ENCODE measurements around the gene NIBAN1. TPM values are rescaled to one million over a fixed set of nuclear protein-coding genes. Genes with fewer than 3 reads are reported as not detected.

Gene NIBAN1
- total RNA-seq, 1 donor from 2014 or later: 11.0 TPM

DNA sequence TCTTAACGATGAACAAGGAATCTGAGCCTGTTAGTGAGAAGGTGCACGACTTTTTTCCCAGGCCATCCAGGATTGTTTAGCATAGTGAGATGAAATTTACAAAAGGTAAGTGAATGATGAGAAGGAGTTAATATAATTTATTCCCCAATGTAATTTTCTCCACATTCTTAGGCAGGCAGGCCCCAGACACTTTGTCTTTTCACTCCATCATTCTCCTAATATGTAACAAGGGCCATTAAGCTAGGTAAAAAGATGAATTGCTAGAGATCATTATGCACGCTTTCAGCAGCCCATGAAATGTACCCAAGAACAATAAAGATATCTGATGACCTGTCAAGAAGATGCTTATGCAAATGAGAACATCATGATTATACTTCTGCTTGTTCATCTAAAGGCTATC, 24.1 kb downstream of the NIBAN1 start:
- H3K4me1 Mint-ChIP-seq (ENCODE audit: low read depth): peaks cover 14% of the 10 kb centered on the region
- DNase-seq (ENCODE audit: low spot score, unreplicated experiment): no peak
- H3K9me3 Mint-ChIP-seq (ENCODE audit: low read depth): no peaks in the 10 kb centered on the region
- TF ChIP-seq, protein P1, sequence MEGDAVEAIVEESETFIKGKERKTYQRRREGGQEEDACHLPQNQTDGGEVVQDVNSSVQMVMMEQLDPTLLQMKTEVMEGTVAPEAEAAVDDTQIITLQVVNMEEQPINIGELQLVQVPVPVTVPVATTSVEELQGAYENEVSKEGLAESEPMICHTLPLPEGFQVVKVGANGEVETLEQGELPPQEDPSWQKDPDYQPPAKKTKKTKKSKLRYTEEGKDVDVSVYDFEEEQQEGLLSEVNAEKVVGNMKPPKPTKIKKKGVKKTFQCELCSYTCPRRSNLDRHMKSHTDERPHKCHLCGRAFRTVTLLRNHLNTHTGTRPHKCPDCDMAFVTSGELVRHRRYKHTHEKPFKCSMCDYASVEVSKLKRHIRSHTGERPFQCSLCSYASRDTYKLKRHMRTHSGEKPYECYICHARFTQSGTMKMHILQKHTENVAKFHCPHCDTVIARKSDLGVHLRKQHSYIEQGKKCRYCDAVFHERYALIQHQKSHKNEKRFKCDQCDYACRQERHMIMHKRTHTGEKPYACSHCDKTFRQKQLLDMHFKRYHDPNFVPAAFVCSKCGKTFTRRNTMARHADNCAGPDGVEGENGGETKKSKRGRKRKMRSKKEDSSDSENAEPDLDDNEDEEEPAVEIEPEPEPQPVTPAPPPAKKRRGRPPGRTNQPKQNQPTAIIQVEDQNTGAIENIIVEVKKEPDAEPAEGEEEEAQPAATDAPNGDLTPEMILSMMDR (IDR thresholded peaks at IDR 0.05; ENCODE audit: unreplicated experiment): no peak
- H3K27ac Mint-ChIP-seq: no peak overlapping the region
- no peak overlapping the region for H3K4me3 Mint-ChIP-seq (ENCODE audit: low read depth)
- H3K36me3 Mint-ChIP-seq (ENCODE audit: insufficient read depth): peaks cover 2% of the 10 kb centered on the region
- peaks cover 7% of the 10 kb centered on the region for H3K27me3 Mint-ChIP-seq

DNA sequence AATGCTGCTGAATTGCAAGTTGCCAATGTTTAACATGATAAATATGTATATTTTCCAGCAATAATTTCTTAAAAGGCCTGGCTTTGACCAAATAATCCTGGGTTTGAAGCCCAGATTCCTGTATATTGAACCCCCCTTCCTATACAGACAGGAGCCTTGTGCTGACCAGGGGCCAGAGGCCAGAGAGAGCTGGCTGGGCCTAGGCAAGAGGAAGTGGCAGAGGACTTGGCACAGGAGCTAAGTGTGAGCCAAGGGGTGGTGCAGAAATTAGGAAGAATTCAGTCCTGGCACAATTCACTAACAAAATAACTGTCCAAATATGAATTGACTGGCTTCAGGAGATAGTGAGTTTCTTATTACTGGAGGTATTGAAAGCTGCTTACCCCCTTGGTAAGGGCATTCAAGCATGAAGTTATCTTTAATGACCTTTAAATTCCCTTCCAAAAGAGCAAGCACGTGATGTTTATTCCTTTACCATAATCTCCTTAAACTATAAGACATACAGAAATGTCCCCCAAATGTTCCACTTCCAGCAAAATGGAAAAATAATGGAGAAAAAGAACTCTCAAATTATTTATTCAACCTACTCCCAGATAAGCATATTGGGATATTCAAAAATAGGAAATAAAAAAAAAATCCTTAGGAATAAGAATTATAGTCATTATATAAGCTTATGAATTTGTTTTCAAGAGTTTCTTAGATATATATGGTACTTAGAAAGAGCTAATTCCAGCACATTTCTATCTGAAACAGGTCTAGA, 26.6 kb downstream of the NIBAN1 start:
- H3K27ac Mint-ChIP-seq: no peak overlapping the region
- DNase-seq (ENCODE audit: low spot score, unreplicated experiment): no peak
- no peak overlapping the region for H3K4me3 Mint-ChIP-seq (ENCODE audit: low read depth)
- peaks cover 3% of the 10 kb centered on the region for H3K36me3 Mint-ChIP-seq (ENCODE audit: insufficient read depth)
- H3K4me1 Mint-ChIP-seq (ENCODE audit: low read depth): no peaks in the 10 kb centered on the region
- TF ChIP-seq, protein P1 (IDR thresholded peaks at IDR 0.05; ENCODE audit: unreplicated experiment): no peak
- peaks cover 7% of the 10 kb centered on the region for H3K27me3 Mint-ChIP-seq
- no peaks in the 10 kb centered on the region for H3K9me3 Mint-ChIP-seq (ENCODE audit: low read depth)

DNA sequence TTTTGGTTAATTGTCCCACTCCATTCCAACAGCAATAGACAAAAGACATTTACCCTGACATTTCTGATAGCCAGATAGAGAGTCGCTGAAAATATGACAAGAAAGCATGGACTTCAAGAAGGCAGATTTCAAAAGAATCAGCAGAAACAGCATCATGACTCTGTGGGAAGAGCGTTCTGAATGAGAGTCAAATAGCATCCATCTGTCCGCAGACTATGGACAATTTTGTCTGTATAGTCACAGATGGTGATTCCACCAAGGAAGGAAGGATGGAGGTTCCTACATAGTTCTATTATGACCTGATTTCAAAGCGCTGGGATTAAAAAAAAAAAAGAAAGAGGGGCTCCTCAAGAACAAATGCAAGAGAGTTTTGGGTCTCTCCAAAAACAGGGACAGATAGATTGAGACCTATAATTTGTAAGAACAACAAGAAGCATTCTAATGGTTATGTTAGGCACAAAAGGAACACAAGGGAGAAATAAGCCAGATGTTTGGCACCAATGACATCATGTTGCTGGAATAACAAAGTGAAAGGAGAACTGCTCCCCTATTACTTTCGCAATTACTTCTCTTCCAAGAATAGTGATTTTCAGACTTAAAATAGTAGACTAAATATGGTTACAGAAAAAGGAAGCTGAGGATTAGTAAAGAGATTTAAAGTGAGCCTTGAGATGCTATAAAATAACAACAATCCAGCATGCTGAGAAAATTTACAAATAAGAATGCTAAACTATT, 28.5 kb downstream of the NIBAN1 start:
- TF ChIP-seq, protein P1 (IDR thresholded peaks at IDR 0.05; ENCODE audit: unreplicated experiment): no peak
- H3K27ac Mint-ChIP-seq: no peak overlapping the region

DNA sequence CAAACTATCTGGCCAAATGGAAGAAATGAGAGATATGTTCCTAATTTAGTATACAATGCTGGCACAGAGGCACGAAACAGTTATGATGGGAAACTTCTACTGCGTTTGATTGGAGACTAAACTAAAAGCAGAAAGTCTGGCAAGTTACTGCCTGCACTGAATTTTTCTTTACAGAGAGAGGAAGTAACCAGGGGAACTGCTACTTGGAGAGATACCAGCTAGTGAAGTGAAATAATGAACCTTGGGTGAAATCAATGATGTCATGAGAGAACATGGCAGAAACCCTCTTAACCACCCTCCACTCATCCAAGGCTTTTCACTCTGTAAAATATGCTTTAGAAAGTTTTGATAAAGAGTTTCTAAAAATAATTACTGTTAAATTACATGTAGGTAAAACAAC, 29.3 kb downstream of the NIBAN1 start:
- peaks cover 3% of the 10 kb centered on the region for H3K36me3 Mint-ChIP-seq (ENCODE audit: insufficient read depth)
- no peak overlapping the region for H3K4me3 Mint-ChIP-seq (ENCODE audit: low read depth)
- H3K4me1 Mint-ChIP-seq (ENCODE audit: low read depth): no peaks in the 10 kb centered on the region
- no peak overlapping the region for H3K27ac Mint-ChIP-seq
- H3K27me3 Mint-ChIP-seq: no peaks in the 10 kb centered on the region
- TF ChIP-seq, protein P1 (IDR thresholded peaks at IDR 0.05; ENCODE audit: unreplicated experiment): no peak
- no peaks in the 10 kb centered on the region for H3K9me3 Mint-ChIP-seq (ENCODE audit: low read depth)
- DNase-seq (ENCODE audit: low spot score, unreplicated experiment): no peak

More for the DNA sequence above, 28.5 kb downstream of the NIBAN1 start:
- H3K36me3 Mint-ChIP-seq (ENCODE audit: insufficient read depth): peaks cover 3% of the 10 kb centered on the region
- no peaks in the 10 kb centered on the region for H3K9me3 Mint-ChIP-seq (ENCODE audit: low read depth)
- no peak for DNase-seq (ENCODE audit: low spot score, unreplicated experiment)
- H3K4me3 Mint-ChIP-seq (ENCODE audit: low read depth): no peak overlapping the region
- no peaks in the 10 kb centered on the region for H3K27me3 Mint-ChIP-seq
- H3K4me1 Mint-ChIP-seq (ENCODE audit: low read depth): no peaks in the 10 kb centered on the region

DNA sequence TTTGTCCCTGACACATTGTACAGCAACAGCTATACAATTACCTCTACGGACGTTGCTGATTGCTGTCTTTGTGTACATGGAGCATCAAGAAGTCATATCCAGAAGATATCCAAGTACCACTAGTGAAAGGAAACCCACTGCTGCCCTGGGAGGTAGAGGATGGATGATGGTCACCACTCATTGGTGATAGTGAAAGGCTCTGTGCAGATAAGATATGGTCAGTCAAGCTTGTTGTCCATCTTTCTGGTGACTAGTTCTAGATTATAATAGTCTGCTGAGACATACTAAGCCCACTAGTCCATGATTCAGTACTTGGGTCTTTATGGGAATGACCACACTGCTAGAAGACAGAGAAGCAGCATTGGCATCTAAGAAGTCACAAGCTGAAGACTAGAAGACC, 30.3 kb downstream of the NIBAN1 start:
- no peak overlapping the region for H3K27ac Mint-ChIP-seq
- no peaks in the 10 kb centered on the region for H3K4me1 Mint-ChIP-seq (ENCODE audit: low read depth)
- no peaks in the 10 kb centered on the region for H3K9me3 Mint-ChIP-seq (ENCODE audit: low read depth)

More for the DNA sequence above, 30.3 kb downstream of the NIBAN1 start:
- Mint-ChIP-seq H3K4me3 (ENCODE audit: low read depth) (no peak overlapping the region), H3K36me3 (ENCODE audit: insufficient read depth) (peaks cover 3% of the 10 kb centered on the region), H3K27me3 (no peaks in the 10 kb centered on the region)
- TF ChIP-seq, protein P1 (IDR thresholded peaks at IDR 0.05; ENCODE audit: unreplicated experiment): no peak
- DNase-seq (ENCODE audit: low spot score, unreplicated experiment): no peak

All from progenitor cell of endocrine pancreas (in vitro differentiated cells).